ENCODE results near the gene ARRB1. TPM values are rescaled to one million over a fixed set of nuclear protein-coding genes. Genes with fewer than 3 reads are reported as not detected.
"Not testable (repeated sequence)": the region's sequence is repeated elsewhere in the genome, so short reads cannot be mapped to it uniquely, and the experiment has no call there.

ARRB1 gene
- total RNA-seq, 1 donor from 2014 or later: 33.1 TPM

DNA sequence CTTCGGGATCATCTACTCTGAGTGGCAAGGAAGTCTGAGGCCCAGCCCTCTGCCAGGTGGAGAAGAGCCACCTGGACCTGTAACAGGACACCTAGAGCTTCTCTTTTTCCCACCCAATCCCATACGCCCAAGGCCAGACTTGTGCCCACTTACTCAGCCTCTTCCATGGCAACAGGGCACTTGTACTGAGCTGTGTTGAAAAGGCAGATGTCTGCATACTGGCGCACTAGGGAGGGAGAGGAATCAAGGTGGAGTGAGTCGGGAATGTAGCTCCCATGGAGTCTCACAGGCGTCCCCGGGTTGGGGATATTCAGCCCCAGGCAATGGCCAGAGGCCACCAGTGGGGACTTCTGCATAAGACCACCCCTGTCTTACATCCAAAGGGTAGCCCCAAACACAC is 74.8 kb downstream of the ARRB1 start:
- Histone ChIP-seq H3K4me3 (no peak overlapping the region), H3K4me1 (no peaks in the 10 kb centered on the region), H3K9me3 (no peaks in the 10 kb centered on the region), H3K36me3 (peaks cover 0 to 44% of the 10 kb centered on the region in 2 donors), H3K27me3 (no peaks in the 10 kb centered on the region), H3K27ac (no peak overlapping the region)
- intact Hi-C loops (cut with DNase I): no loop called here
- DNase-seq (ENCODE audit: extremely low spot score in 2 of 2): peak; percentile 54 to 70
- TF ChIP-seq POLR2A (IDR thresholded peaks at IDR 0.05): no peak
- no peak for TF ChIP-seq POLR2AphosphoS5 (IDR thresholded peaks at IDR 0.05; ENCODE audit: insufficient read depth in 1 of 2, low read depth in 1 of 2)
- TF ChIP-seq, protein P1, sequence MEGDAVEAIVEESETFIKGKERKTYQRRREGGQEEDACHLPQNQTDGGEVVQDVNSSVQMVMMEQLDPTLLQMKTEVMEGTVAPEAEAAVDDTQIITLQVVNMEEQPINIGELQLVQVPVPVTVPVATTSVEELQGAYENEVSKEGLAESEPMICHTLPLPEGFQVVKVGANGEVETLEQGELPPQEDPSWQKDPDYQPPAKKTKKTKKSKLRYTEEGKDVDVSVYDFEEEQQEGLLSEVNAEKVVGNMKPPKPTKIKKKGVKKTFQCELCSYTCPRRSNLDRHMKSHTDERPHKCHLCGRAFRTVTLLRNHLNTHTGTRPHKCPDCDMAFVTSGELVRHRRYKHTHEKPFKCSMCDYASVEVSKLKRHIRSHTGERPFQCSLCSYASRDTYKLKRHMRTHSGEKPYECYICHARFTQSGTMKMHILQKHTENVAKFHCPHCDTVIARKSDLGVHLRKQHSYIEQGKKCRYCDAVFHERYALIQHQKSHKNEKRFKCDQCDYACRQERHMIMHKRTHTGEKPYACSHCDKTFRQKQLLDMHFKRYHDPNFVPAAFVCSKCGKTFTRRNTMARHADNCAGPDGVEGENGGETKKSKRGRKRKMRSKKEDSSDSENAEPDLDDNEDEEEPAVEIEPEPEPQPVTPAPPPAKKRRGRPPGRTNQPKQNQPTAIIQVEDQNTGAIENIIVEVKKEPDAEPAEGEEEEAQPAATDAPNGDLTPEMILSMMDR (IDR thresholded peaks at IDR 0.05): no peak

DNA sequence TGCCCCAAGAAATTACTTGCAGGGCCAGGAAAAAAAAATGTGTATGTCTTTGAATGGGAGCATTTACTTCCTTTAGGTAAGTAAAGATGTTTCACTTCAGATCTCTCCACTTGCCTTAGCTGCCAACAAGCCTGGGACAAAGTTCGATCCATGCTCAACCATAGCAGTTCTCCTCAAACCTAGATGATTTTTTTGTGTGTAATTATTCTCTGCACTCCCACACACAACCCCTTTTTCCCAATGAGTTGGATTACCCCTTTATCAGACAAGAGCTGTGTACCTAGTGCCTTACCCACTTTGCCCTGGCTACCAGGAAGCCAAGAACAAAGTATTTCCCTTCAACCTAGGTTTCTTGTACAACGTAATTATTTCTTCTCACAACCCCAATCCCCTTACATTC is 75.3 kb downstream of the ARRB1 start:
- H3K9me3 ChIP-seq: no peaks in the 10 kb centered on the region
- H3K4me1 ChIP-seq: no peaks in the 10 kb centered on the region
- no peaks in the 10 kb centered on the region for H3K27me3 ChIP-seq
- TF ChIP-seq POLR2A (IDR thresholded peaks at IDR 0.05): no peak
- TF ChIP-seq, protein P1 (IDR thresholded peaks at IDR 0.05): no peak
- no peak for TF ChIP-seq POLR2AphosphoS5 (IDR thresholded peaks at IDR 0.05; ENCODE audit: insufficient read depth in 1 of 2, low read depth in 1 of 2)
- H3K36me3 ChIP-seq: peaks cover 0 to 39% of the 10 kb centered on the region in 2 donors
- H3K27ac ChIP-seq: no peak overlapping the region
- intact Hi-C loops (cut with DNase I): no loop called here
- DNase-seq (ENCODE audit: extremely low spot score in 2 of 2): peak in 1 of 2 donors; percentile 28
- no peak overlapping the region for H3K4me3 ChIP-seq

DNA sequence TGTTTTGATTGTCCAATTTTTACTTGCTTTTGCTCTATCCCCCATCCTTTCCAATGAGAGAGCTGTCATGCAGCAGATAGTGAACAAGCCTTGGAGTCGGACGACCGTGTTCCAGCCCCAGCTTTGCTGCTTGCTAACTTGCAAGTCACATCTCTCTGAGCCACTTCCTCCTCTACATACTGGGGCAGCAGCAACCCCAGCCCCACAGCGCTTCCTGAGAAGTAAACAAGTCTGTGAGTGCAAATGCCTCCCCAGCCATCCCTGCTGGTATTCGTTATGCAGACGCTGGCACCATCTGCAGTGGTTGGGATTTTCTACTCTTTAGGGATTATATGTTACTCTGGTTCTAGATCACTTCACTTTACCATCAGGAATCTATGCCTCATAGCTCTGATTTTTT is 75.9 kb downstream of the ARRB1 start:
- no peaks in the 10 kb centered on the region for H3K4me1 ChIP-seq
- DNase-seq (ENCODE audit: extremely low spot score in 2 of 2): peak; percentile 58 to 87
- no peaks in the 10 kb centered on the region for H3K27me3 ChIP-seq
- H3K27ac ChIP-seq: no peak overlapping the region
- intact Hi-C loops (cut with DNase I): no loop called here
- peaks cover 0 to 36% of the 10 kb centered on the region in 2 donors for H3K36me3 ChIP-seq
- TF ChIP-seq, protein P1 (IDR thresholded peaks at IDR 0.05): no peak
- TF ChIP-seq POLR2A (IDR thresholded peaks at IDR 0.05) (no peak), POLR2AphosphoS5 (IDR thresholded peaks at IDR 0.05; ENCODE audit: insufficient read depth in 1 of 2, low read depth in 1 of 2) (no peak)
- no peak overlapping the region for H3K4me3 ChIP-seq
- H3K9me3 ChIP-seq: no peaks in the 10 kb centered on the region

DNA sequence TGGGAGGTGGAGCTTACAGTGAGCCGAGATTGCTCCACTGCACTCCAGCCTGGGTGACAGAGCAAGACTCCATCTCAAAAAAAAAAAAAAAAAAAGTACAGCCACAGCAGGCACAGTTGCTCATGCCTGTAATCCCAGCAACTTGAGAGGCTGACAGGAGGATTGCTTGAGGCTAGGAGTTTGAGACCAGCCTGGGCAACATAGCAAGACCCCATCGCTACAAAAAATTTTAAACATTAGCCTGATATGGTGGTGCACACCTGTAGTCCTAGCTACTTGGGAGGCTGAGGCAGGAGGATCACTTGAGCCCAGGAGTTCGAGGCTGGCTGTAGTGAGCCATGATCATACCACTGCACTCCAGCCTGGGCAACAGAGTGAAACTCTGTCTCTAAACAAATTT is 76.7 kb downstream of the ARRB1 start:
- H3K4me3 ChIP-seq; H3K27me3 ChIP-seq; H3K4me1 ChIP-seq; H3K9me3 ChIP-seq; intact Hi-C loops (cut with DNase I); H3K27ac ChIP-seq: not testable (repeated sequence)
- H3K36me3 ChIP-seq: peaks cover 0 to 36% of the 10 kb centered on the region in 2 donors
- DNase-seq (ENCODE audit: extremely low spot score in 2 of 2): peak in 1 of 2 donors; percentile 6

DNA sequence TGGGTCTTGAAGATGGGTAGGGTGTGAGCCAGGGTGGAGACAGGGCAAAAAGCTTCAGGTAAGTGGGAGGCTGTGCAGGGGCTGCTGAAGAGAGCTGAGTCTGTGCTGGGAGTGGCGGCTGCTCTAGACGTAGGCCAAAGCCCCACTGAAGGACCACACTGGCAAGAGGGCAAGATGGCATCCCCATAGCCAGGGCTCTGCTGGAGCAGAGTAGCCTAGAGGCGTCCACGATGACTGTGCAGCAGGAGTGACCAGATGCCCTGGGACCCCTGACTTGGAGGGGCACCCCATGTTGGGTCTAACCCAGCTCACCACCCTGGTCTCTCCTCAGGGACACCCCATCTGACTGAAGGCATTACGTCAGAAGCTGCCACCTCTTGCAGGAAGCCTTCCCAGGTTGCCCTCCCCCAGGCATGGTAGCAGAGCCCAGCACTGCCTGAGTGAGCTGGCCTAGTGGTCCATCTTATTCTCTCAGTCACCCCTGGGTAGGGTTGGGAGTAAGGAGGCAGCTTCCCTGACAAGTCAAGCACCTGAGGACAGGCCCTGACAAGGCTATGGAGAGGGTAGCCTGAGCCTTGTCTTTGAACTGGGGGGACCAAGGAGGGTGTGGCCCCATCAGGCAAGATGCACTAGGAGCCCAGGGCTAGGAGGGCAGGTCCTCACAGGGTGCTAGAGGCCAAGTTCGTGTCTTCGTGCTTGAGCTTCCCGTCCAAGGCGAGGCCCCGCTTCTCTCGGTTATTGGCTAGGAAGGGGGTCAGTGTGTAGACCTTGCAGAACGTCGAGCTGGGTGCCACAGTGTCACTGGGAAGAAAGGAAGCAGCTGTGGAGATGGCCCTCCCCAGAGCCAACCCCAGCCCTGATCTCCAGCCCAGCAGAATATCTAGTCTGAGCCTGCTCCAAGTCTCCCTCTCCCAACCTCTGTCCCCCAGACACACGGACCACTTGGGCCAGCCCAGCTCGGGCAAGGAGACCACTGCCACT is 77.8 kb downstream of the ARRB1 start:
- peak; percentile 64 for DNase-seq (ENCODE audit: extremely low spot score in 2 of 2)

More for the DNA sequence above, 77.8 kb downstream of the ARRB1 start:
- no peaks in the 10 kb centered on the region for H3K4me1 ChIP-seq
- intact Hi-C loops (cut with DNase I): no loop called here
- H3K36me3 ChIP-seq: peaks cover 0 to 43% of the 10 kb centered on the region in 2 donors
- no peaks in the 10 kb centered on the region for H3K27me3 ChIP-seq
- no peak overlapping the region for H3K27ac ChIP-seq
- TF ChIP-seq POLR2AphosphoS5 (IDR thresholded peaks at IDR 0.05; ENCODE audit: insufficient read depth in 1 of 2, low read depth in 1 of 2) (no peak), POLR2A (IDR thresholded peaks at IDR 0.05) (no peak)
- TF ChIP-seq, protein P1 (IDR thresholded peaks at IDR 0.05): no peak
- no peaks in the 10 kb centered on the region for H3K9me3 ChIP-seq
- no peak overlapping the region for H3K4me3 ChIP-seq
